Osteocyte (in vitro differentiated cells): ENCODE results near the gene BNC2. TPM values are rescaled to one million over a fixed set of nuclear protein-coding genes. Genes with fewer than 3 reads are reported as not detected.
A peak's percentile ranks its signal among the peaks of the same experiment; 100 is the strongest.

Experiments used
- DNase-seq: peaks from one replicate; pipeline ENCODE4 v3.0.0; 2021; ENCODE audit warnings: mixed read lengths; ENCODE audit not compliant: unreplicated experiment; ENCODE audit errors: extremely low spot score
- H3K27ac Mint-ChIP-seq: one replicate; pipeline ENCODE4 v1.8.0; 2021; ENCODE audit warnings: mild to moderate bottlenecking, mixed read lengths; ENCODE audit not compliant: unreplicated experiment
- H3K27me3 Mint-ChIP-seq: one replicate; pipeline ENCODE4 v1.8.0; 2021; ENCODE audit warnings: mixed read lengths; ENCODE audit not compliant: unreplicated experiment
- H3K36me3 Mint-ChIP-seq: one replicate; pipeline ENCODE4 v1.8.0; 2021; ENCODE audit warnings: mixed read lengths; ENCODE audit not compliant: unreplicated experiment
- H3K4me1 Mint-ChIP-seq: one replicate; pipeline ENCODE4 v1.8.0; 2021; ENCODE audit warnings: mixed read lengths; ENCODE audit not compliant: unreplicated experiment
- H3K4me3 Mint-ChIP-seq: one replicate; pipeline ENCODE4 v1.8.0; 2021; ENCODE audit warnings: mild to moderate bottlenecking, moderate library complexity, mixed read lengths; ENCODE audit not compliant: unreplicated experiment
- H3K9me3 Mint-ChIP-seq: one replicate; pipeline ENCODE4 v1.8.0; 2021; ENCODE audit warnings: mixed read lengths; ENCODE audit not compliant: unreplicated experiment
- total RNA-seq: library from RNA; stranded (reverse); gene quantifications from 2 replicates; pipeline ENCODE4 v1.2.1, GENCODE V29; 2021
- TF ChIP-seq, protein P1 (sequence below): fragments of 200-600 bp; sonication (generic); IDR thresholded peaks from 2 replicates; pipeline ENCODE4 v1.5.0; 2021; ENCODE audit warnings: antibody characterized with exemption, mild to moderate bottlenecking, moderate library complexity

BNC2 gene
- total RNA-seq, 1 donor from 2014 or later: 66.5 TPM

DNA sequence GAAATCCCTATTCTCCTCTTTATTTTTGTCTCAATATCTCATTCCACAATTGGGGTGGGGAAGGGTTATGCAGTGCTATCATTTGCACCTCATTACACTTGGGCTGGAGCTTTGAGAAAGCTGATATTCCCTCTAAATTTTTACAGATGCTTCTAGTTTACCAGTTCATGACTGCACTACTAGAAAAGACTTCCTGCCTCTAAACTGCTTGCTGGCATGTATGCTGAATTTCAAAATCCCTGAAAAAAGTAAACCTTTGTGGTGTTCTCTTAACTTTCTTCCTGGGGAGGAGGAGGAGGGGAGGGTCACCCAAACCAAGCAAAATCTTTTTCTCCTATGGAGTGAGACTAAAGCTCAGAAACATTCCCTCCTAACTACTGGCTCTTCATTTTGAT lies 45.1 kb downstream of the BNC2 start:
- H3K27me3 Mint-ChIP-seq: no peaks in the 10 kb centered on the region
- H3K27ac Mint-ChIP-seq: peak overlapping the region; percentile 89
- peaks cover 88% of the 10 kb centered on the region for H3K4me1 Mint-ChIP-seq
- no peak for DNase-seq
- no peaks in the 10 kb centered on the region for H3K9me3 Mint-ChIP-seq
- TF ChIP-seq, protein P1, sequence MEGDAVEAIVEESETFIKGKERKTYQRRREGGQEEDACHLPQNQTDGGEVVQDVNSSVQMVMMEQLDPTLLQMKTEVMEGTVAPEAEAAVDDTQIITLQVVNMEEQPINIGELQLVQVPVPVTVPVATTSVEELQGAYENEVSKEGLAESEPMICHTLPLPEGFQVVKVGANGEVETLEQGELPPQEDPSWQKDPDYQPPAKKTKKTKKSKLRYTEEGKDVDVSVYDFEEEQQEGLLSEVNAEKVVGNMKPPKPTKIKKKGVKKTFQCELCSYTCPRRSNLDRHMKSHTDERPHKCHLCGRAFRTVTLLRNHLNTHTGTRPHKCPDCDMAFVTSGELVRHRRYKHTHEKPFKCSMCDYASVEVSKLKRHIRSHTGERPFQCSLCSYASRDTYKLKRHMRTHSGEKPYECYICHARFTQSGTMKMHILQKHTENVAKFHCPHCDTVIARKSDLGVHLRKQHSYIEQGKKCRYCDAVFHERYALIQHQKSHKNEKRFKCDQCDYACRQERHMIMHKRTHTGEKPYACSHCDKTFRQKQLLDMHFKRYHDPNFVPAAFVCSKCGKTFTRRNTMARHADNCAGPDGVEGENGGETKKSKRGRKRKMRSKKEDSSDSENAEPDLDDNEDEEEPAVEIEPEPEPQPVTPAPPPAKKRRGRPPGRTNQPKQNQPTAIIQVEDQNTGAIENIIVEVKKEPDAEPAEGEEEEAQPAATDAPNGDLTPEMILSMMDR: no peak
- H3K36me3 Mint-ChIP-seq: peaks cover 3% of the 10 kb centered on the region
- no peak overlapping the region for H3K4me3 Mint-ChIP-seq

DNA sequence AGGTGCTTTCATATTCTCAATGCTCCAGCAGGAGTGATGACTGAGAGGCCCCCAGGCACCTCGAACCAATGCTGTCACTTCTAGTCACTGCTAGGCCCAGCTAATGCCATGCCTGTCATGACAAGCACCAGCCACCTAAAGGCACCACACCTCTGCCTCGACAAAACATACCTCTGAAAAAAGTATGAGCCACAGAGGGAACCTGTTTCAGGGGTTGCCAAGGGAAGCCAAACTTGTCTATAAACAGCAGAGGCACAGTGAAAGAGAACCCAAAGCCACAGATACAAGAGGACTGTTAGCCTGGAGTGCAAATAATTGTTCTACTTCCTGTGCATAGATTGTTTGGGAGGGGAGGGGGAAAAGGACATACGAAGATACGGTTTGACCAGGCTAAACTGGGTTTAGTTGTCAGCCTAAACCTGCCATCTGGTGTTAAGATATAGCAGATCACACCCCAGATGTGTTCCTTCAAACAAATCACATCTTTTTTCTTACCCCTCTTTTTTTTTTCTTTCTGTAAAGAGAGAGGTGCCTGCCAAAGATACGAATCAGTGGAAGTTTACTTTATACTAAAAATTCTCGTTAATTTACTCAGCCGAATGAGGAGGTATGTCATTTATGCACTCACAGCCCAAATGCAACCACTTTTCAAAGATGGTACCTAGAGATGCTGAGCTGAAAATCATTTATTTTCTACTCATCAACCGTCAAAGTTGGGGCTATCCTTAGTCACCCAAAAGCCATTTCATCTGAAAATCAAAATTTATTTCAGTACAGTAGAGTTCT lies 45.7 kb downstream of the BNC2 start:
- Mint-ChIP-seq H3K4me1 (peaks cover 82% of the 10 kb centered on the region), H3K9me3 (no peaks in the 10 kb centered on the region), H3K4me3 (no peak overlapping the region), H3K36me3 (peaks cover 3% of the 10 kb centered on the region), H3K27ac (peak overlapping the region; percentile 89), H3K27me3 (no peaks in the 10 kb centered on the region)
- TF ChIP-seq, protein P1: peak; percentile 37
- no peak for DNase-seq

DNA sequence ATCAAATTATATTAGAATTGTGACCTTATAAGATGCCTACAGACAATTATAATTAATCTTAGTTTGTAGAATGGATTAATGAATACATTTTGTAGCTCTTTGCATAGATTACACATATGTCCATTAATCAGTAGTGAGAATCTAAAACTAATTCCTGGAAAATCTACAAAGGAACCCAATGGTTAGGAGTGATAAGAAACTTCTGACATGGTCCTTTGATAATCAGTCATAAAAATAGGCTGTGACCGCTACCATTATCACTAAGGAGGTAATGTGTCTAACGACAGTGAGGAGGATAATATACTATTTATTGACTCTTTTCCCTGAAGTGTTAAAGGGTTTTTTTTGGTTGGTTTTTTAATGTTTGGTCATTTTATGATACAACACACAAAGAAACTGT lies 46.6 kb downstream of the BNC2 start:
- no peak overlapping the region for H3K4me3 Mint-ChIP-seq
- H3K36me3 Mint-ChIP-seq: peaks cover 4% of the 10 kb centered on the region
- H3K27me3 Mint-ChIP-seq: no peaks in the 10 kb centered on the region
- H3K27ac Mint-ChIP-seq: peak overlapping the region; percentile 89
- peaks cover 74% of the 10 kb centered on the region for H3K4me1 Mint-ChIP-seq
- DNase-seq: no peak
- no peaks in the 10 kb centered on the region for H3K9me3 Mint-ChIP-seq
- TF ChIP-seq, protein P1: no peak

DNA sequence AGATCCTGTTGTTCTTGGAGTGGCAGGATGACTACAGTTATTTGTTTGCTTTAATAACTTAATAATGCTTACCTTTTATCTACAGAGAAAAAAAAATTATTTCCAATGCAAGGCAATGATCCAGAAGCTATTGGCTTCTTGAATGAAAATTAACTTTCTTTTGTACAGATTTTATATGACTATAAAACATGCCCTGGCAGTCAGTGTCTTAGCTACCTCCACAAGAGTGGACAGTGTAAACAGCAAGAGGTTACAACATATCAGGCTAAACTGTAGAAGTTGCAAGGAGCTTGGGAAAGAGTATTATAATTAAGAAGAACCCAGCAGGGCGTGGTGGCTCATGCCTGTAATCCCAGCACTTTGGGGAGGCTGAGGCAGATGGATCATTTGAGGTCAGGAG lies 49.1 kb downstream of the BNC2 start:
- H3K27ac Mint-ChIP-seq: peak overlapping the region; percentile 60
- H3K4me1 Mint-ChIP-seq: peaks cover 53% of the 10 kb centered on the region
- H3K27me3 Mint-ChIP-seq: no peaks in the 10 kb centered on the region
- TF ChIP-seq, protein P1: no peak
- H3K36me3 Mint-ChIP-seq: peaks cover 13% of the 10 kb centered on the region
- DNase-seq: no peak
- H3K9me3 Mint-ChIP-seq: no peaks in the 10 kb centered on the region
- H3K4me3 Mint-ChIP-seq: no peak overlapping the region

DNA sequence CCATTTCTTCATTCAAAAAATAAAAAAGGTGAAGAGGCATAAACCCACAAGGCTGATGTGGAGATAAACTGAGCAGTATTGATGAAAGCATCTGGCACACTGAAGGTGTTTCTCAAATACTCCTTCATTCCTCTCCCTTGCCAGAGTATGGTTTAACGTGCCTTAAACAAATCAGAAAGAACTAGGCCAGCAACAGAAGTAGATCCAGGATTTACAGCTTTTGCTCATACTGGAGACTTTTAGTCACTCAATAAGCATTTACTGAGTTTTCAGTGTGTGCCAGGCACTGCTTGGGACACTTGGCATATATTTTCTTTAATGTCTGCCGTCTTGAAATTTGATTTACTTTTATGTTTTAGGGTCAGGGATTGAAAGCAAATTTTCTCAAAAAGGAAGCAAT lies 53.0 kb downstream of the BNC2 start:
- DNase-seq: no peak
- peaks cover 18% of the 10 kb centered on the region for H3K4me1 Mint-ChIP-seq
- no peak overlapping the region for H3K27ac Mint-ChIP-seq
- no peaks in the 10 kb centered on the region for H3K9me3 Mint-ChIP-seq
- TF ChIP-seq, protein P1: no peak
- H3K4me3 Mint-ChIP-seq: no peak overlapping the region
- no peaks in the 10 kb centered on the region for H3K27me3 Mint-ChIP-seq
- H3K36me3 Mint-ChIP-seq: peaks cover 15% of the 10 kb centered on the region
